Kidney (tissue), 14 donors: Measurements from ENCODE around the gene SDHAF3. TPM values are rescaled to one million over a fixed set of nuclear protein-coding genes. Genes with fewer than 3 reads are reported as not detected.
A peak's percentile ranks its signal among the peaks of the same experiment; 100 is the strongest.

ENCODE experiments used
- DNase-seq, 5 donors: peaks; one replicate each; pipeline ENCODE4 v3.0.0-alpha.2; 2013 to 2020
- FAIRE-seq: peaks from 2 replicates; lab custom pipeline; 2012; peaks lifted over from hg19 to GRCh38; lab: Jason Lieb, UNC
- H3K27ac ChIP-seq, 2 donors: one replicate each; pipeline ENCODE4 v1.7.0; 2013; ENCODE audit warnings: low read depth in 2 of 2, low read length in 2 of 2, inconsistent platforms in 1 of 2
- H3K27me3 ChIP-seq: one replicate; pipeline ENCODE4 v1.7.1; 2013; ENCODE audit warnings: low read length, inconsistent platforms; ENCODE audit not compliant: control insufficient read depth, insufficient read depth
- H3K36me3 ChIP-seq, 3 donors: one replicate each; pipeline versions ENCODE4 v1.7.0 to v1.7.1; 2013; ENCODE audit warnings: low read length in 3 of 3, control low read depth in 1 of 3, inconsistent platforms in 1 of 3; ENCODE audit not compliant: insufficient read depth in 3 of 3, control insufficient read depth in 2 of 3
- H3K4me1 ChIP-seq, 3 donors: one replicate each; pipeline versions ENCODE4 v1.7.0 to v1.7.1; 2013; ENCODE audit warnings: low read length in 3 of 3, inconsistent platforms in 1 of 3, low read depth in 1 of 3; ENCODE audit not compliant: control insufficient read depth in 2 of 3, insufficient read depth in 2 of 3
- H3K4me3 ChIP-seq, 3 donors: one replicate each; pipeline versions ENCODE4 v1.7.0 to v1.8.1; 2013; ENCODE audit warnings: low read length in 3 of 3, control low read depth in 1 of 3, inconsistent platforms in 1 of 3
- H3K9ac ChIP-seq, 3 donors: one replicate each; pipeline versions ENCODE4 v1.7.0 to v1.7.1; 2013; ENCODE audit warnings: low read length in 3 of 3, control low read depth in 1 of 3, inconsistent platforms in 1 of 3
- H3K9me3 ChIP-seq, 3 donors: one replicate each; pipeline versions ENCODE4 v1.7.0 to v1.7.1; 2013; ENCODE audit warnings: low read length in 3 of 3, control low read depth in 1 of 3, inconsistent platforms in 1 of 3; ENCODE audit not compliant: control insufficient read depth in 2 of 3, insufficient read depth in 1 of 3
- CTCF ChIP-seq: IDR thresholded peaks from 3 replicates; pipeline ENCODE4 v1.5.1; 2012; ENCODE audit warnings: mild to moderate bottlenecking, moderate library complexity, borderline replicate concordance; ENCODE audit not compliant: insufficient read depth; ENCODE audit errors: extremely low read depth
- intact Hi-C: fragments of 100-400 bp; cut with DNase I; formaldehyde crosslinking; loops from one replicate; pipeline ENCODE4 v1.11.1; 2022
- polyA plus RNA-seq: library from polyadenylated mRNA; stranded (reverse); fragments of 350-450 nt; fragmentation: Illumina TruSeq; extraction: RNeasy Lipid Tissue Mini Kit (QIAGEN cat#74804); gene quantifications from one replicate; pipeline ENCODE4 v1.2.3, GENCODE V29; 2014; ENCODE audit warnings: low read depth, low replicate concordance; ENCODE audit not compliant: insufficient read depth
- total RNA-seq: library from RNA; stranded (reverse); fragmentation: NEBNext Ultra II Directional; extraction: Animal tissue kit (Norgen Biotek cat#: 25700); gene quantifications from one replicate; pipeline ENCODE4 v1.2.1, GENCODE V29; 2021
- donor health status: control.
- donor health status: control.
- donor health status: control.
- donor health status: control.
- donor health status: control.
- donor health status: DM: yes; HTN: yes; CAD: no.
- donor health status: Normal renal cell carcinoma (clear cell type).

Gene SDHAF3
- total and polyA plus RNA-seq, 2 donors from 2014 or later = 17.2 to 22.2 TPM

GRCh38 chr7:97107192-97107800 lies 10.2 kb upstream of the SDHAF3 start:
- no peak overlapping the region for H3K4me3 ChIP-seq
- no peaks in the 10 kb centered on the region for H3K27me3 ChIP-seq
- H3K4me1 ChIP-seq = no peaks in the 10 kb centered on the region
- no peaks in the 10 kb centered on the region for H3K36me3 ChIP-seq
- H3K27ac ChIP-seq = no peak overlapping the region
- no peak for TF ChIP-seq CTCF
- intact Hi-C loops = no loop called here
- DNase-seq (no peak), FAIRE-seq (no peak)
- no peak overlapping the region for H3K9ac ChIP-seq
- H3K9me3 ChIP-seq = no peaks in the 10 kb centered on the region

GRCh38 chr7:97116308-97116707 lies 1.2 kb upstream of the SDHAF3 start:
- FAIRE-seq = no peak
- no peak overlapping the region for H3K4me3 ChIP-seq
- H3K9me3 ChIP-seq = no peaks in the 10 kb centered on the region
- no peak overlapping the region for H3K9ac ChIP-seq
- no peak overlapping the region for H3K27ac ChIP-seq
- no peak for TF ChIP-seq CTCF
- DNase-seq = peak in 4 of 5 donors; percentile 12 to 29 (median 18)
- peaks cover 0 to 3% (median 0%) of the 10 kb centered on the region in 3 donors for H3K4me1 ChIP-seq
- no peaks in the 10 kb centered on the region for H3K27me3 ChIP-seq
- H3K36me3 ChIP-seq = no peaks in the 10 kb centered on the region
- intact Hi-C loops = no loop called here

GRCh38 chr7:97117035-97117371 lies 495 bp upstream of the SDHAF3 start:
- intact Hi-C loops = no loop called here
- Histone ChIP-seq H3K9me3 (no peaks in the 10 kb centered on the region), H3K27ac (peak overlapping the region; percentile 39 to 76), H3K36me3 (no peaks in the 10 kb centered on the region), H3K4me1 (peaks cover 0 to 3% (median 0%) of the 10 kb centered on the region in 3 donors), H3K9ac (peak overlapping the region; percentile 20 to 67 (median 51)), H3K4me3 (peak overlapping the region; percentile 99 to 100 (median 99)), H3K27me3 (no peaks in the 10 kb centered on the region)
- no peak for TF ChIP-seq CTCF
- no peak for FAIRE-seq
- DNase-seq = no peak
